Left lobe of liver (tissue), 2 donors: ENCODE data around the gene NFATC2. TPM values are rescaled to one million over a fixed set of nuclear protein-coding genes. Genes with fewer than 3 reads are reported as not detected.
"Not testable (repeated sequence)": the region's sequence is repeated elsewhere in the genome, so short reads cannot be mapped to it uniquely, and the experiment has no call there.

Experiments
- ATAC-seq: fragments of 200-7000 bp; cut with Tn5 transposase; one replicate; pipeline ENCODE4 v1.9.1; 2020; ENCODE audit warnings: mild to moderate bottlenecking, moderate library complexity
- DNase-seq: peaks from one replicate; pipeline ENCODE4 v3.0.0-alpha.2; 2020; ENCODE audit warnings: low spot score
- total RNA-seq: library from RNA; stranded (reverse); gene quantifications from one replicate; pipeline ENCODE4 v1.2.1, GENCODE V29; 2021
- donor health status: DM: no; HTN: no; CAD: no; lungs with moderate emphysema.
- donor health status: DM: no; HTN: yes; CAD: no.

NFATC2 gene
- total RNA-seq, 1 donor from 2014 or later, result 4.6 TPM

DNA sequence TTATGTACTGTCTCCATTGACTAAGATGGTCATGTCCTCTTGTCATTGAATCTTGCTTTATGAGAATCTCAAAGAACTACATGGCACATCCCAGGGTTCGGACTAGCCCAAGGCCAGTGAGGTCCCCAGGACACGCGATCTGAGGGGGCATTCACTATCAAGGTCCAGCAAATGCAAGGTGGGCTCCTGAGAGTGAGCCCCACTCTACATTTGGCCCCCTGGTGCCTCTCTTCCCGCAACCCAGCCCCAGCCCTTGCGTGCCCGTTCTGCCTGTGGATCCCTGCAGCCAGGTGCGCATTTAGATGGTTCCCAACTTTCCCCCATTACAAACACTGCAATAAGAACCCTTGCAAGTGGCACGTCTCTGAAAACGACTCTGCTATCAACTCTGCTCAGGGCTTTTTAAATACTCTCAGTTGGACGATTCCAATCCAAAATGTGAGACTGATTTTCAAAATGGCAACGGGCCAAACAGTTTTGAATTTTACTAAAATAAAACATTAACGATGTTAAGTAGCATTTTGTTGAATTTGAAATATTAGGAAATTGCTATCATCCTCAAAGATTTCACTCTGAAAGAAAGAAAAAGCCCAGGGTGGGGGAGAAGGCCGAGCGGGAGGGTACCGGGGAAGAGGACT, 59.6 kb downstream of the NFATC2 start:
- no peak for DNase-seq
- no peak for ATAC-seq

DNA sequence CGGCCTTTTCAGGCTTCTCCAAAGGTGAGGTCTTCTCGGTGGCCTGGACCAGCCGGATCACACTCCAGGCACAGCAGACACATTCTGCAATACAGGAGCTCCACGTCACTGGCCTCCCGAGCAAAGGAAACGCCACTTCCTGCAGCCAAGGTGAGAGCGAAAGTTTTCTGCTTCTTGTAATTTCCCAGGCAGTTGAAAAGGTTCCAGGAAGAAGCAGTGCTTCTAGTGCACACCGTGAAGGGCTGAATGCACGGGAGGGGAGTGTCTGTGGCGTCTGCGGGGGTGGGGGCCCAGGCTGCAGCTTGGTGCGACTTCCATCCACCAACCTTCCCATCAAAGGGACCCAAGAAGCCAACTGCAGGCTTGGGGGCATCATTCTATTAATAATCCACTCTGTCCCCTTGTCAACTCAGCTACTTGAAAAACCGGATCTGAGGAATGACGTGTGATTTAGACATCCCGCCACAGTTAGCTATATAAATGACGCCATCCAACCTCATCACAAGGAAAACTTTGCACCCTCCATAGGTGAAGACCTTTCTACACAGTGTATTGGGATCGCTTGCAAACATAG, 61.1 kb downstream of the NFATC2 start:
- ATAC-seq (no peak), DNase-seq (no peak)

DNA sequence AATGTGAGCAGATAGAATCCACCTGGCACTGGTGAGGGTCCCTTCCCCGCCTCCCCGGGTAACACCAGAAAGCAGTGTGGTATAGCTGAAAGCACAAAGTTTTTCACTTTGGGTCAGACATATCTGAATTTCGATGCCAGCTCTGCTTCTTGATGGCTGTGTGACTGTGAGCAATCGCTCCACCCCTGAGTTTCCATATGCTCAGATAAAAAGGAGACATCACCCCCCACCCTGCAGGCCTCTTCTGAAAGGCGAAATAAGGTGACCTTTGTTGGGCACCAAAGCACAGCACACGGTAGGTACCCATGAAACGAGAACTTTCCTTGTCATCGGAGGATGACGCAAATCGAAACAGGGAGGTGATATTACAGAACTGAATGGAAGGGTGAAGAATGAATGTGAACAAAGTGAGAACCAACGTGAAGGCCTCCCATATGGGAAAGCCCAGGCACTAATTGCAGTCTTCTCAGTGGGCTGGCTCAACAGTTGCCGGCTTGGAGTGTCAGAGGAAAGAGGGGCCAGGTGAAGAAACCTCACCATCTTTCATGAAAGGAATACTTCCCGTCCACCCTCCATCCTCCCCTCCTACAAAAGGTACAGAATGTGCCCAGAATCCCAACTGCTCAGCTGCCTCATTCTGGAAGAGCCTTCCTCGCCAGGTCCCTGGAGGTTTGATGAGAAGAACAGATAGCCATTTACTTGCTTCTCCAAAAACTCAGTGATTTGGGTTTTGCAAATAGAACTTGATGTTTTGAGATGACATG, 61.8 kb downstream of the NFATC2 start:
- no peak for ATAC-seq
- DNase-seq, result no peak

DNA sequence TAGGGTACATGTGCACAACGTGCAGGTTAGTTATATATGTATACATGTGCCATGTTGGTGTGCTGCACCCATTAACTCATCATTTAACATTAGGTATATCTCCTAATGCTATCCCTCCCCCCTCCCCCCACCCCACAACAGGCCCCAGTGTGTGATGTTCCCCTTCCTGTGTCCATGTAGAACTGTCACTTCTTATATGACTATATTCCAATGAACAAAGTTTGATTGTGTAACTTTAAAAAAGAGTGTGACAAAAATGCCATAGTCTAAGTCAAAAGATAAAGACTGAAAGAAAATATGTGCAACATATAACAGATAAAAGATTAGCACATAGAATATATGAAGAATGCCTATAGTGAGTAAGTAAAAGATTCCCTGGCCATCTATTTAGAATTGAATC, 66.4 kb downstream of the NFATC2 start:
- not testable (repeated sequence) for DNase-seq, ATAC-seq

DNA sequence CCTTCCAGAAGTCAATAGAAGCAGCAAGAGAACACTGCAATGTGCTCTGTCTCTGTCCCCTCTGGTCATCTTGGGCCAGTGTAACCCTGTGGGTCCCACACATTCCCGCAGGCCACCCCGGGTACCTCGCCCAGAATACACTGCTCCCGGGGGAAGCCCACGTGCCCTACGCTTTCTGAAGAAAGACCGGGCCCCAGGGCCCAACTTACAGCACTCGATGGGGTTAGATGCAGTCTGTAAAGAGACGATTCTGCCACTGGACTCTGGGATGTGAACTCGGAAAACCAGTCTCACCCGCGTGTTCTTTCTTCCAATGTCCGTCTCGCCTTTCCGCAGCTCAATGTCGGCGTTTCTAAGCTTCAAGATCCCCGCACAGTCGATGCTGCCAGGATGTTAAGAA, 68.7 kb downstream of the NFATC2 start:
- DNase-seq, result no peak
- ATAC-seq, result no peak

DNA sequence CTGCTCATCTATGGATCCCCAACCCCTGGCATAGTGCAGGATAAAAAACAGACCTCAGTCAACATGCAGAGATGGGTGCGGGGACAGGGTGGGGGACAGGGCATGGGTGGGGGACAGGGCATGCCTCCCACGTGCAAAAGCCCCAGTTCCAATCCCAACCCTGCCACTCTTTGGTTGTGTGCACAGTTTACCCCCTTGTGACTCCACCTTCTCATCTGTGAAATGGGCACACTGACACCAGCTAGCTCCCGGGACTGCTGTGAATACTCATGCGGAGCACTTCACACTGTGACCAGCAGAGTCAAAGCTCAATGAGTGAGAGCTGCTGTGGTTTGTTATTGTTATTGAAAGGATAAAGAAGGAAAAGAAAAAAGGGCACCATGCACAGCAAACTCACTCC, 69.3 kb downstream of the NFATC2 start:
- DNase-seq, result no peak

DNA sequence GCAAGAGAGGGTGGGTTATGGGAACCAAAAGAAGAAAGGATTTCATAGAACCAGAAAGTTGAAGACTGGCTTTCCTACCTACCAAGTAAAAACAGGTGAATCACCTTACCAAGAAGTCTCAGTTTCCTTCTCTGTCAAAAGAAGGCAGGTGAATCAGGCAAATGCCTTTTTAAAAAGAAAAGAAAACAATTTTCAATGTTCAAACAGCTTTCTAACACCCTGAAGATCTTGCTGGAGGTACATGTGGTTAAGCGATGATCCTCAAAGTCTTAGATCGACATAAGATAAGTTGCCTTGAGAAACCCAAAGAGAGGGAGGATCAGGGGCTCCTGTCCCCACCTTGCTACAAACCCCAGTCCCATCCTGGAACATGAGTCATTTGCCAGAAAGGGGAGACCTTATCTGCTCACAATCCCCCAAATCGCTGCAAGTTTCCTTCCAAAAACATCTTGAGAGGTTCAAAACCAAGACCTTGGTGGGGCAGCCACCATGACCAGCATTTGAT, 71.6 kb downstream of the NFATC2 start:
- ATAC-seq (no peak), DNase-seq (no peak)

More for the DNA sequence above, 69.3 kb downstream of the NFATC2 start:
- no peak for ATAC-seq

DNA sequence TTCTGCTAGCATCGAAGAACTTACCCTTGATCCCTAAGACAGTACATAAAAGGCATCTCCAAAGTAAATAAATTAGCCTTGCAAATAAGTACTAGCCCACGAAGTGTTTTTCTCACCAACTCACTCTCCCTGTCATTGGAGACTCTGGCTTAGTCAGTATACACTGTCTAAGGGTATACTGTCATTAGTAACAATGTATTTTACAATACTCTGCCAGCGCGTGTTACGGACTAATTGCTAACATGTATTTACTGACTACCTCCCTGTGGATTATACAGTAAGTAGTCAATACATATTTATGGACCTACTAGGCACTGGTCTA, 72.1 kb downstream of the NFATC2 start:
- DNase-seq (no peak), ATAC-seq (no peak)

DNA sequence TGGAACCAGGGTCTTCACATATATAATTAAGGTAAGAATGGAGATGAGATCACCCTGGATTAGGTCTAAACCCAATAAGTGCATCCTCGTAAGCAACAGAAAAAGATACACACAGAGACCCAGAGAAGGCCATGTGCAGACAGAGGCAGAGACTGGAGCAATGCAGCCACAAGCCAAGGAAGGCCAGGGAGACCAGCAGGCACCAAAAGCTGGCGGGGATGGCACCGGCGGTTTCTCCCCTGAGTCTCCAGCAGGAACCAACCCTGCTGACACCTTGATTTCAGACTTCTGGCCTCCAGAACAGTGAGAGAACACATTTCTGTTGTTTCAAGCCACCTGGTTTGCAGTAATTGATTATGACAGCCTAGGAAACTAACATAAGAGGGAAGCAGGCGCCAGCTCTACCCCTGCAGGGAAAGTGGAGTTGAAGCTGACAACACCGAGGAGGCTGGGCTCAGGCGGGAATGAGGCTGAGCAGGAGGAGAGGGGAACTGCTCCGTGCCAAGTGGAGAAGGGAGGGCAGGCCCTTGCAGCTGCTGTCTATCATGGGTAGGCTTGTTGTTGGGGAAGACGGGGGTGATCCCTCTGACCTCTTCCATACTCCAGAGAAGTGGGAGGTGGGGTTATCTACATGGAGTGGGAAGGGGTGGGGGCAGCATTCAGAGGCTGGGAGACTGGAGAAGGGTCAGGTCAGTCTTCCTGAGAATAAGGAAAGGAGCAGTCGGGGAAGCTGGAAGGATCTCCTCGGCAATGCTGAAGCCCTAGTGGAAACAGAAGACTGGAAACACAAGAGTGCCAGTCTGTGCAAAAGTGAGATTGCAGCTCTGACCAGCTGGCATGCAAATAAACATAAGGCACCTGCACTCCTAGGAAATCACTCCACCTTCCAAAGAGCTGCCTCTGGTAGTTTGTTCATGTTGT, 72.7 kb downstream of the NFATC2 start:
- no peak for ATAC-seq
- DNase-seq, result no peak

DNA sequence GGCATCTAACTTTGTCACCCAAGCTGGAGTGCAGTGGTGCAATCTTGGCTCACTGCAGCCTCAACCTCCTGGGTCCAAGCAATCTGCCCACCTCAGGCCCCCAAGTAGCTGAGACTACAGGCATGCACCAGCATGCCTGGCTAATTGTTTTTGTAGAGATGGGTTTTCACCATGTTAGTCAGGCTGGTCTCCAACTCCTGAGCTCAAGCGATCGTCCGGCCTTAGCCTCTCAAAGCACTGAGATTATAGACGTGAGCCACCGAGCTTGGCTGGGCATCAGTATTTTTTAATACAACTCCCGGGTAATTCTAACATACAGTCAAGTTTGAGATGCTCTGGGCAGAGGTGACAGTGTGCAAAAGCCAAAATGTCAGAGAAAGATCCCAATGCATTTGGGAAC, 73.5 kb downstream of the NFATC2 start:
- no peak for DNase-seq
- no peak for ATAC-seq

DNA sequence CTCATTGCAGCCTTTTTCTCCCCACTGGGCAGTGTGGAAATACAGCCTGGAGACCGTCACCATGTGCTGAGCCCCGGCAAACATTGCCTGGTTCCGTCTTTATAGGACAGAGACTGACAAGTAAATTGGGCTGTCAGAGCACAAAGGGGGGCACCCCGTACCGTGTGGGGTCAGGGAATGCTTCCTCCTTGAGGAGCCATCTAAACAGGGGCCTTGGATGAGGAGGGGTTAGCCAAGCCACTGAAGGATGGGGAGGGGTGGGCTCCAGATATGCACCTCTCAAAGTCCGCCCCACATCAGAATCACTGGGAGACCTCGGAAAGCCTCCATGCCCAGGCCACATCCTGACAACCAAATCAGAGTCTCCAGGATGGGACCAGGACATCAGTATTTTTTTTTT, 73.9 kb downstream of the NFATC2 start:
- DNase-seq (no peak), ATAC-seq (no peak)

DNA sequence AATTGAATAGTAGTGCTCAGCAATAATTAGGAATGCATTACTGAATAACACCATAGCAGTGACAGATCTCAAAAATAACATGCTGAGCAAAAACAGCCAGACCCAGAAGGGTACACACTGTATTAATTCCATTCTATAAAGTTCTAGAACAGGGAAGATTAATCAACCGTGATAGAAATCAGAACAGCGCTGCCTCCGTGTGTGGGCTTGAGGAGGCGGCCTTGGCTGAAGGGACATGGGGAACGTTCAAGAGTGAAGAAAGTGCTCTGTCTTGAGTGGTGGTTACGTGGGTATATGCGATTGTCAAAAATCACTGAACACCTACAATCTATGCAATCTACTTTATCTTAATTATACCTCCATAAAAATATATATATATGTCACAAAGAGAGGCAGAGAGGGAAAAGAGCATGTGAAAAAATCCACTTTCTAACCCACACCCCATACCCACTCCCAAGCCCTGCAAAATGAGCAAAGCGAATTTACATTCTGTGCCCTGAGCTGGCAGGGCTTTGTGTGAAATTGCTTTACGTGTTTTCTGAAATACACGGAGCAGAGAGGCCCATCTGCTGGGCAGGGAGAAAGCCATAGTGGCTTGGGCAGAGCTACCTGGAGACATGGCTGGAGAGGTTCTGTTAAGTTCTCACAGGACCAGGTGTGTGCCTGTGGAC, 74.4 kb downstream of the NFATC2 start:
- ATAC-seq (no peak), DNase-seq (no peak)

DNA sequence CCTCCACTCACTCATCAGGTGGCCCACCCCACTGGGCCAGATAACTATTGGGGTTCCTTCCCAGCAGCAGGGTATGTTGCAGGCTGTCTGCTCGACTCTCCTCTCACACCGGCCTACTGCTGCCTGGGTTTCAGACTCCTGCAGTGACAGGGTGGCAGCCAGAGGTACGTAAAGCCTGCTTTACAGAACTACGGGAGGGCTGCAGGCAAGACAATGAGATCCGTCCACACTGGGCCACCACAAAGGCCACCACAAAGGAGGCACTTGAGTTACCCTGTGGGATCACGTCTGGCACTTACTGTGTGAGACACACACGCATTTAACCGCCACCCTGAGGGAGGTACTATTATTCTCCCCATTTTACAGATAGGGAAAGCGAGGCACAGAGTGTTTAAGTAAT, 78.5 kb downstream of the NFATC2 start:
- no peak for ATAC-seq
- no peak for DNase-seq

DNA sequence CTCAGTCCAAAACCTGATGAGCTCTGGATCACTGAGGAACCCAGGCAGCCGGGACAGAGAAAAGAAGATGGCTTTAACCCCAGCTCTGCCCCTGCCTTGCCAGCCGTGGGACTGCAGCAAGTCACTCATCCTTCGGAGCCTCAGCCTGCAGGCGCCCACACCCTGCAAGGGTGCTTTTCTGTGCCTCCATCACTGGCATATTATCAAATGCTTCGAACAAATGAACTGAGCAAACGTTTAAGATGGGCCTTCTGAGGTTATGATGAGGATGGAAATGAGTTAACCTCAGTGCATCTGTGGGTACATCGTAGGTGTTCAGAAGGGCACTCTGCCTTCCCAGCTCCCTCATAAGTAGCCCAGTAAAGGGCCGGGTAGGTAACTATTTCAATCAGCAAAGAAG, 79.0 kb downstream of the NFATC2 start:
- DNase-seq (no peak), ATAC-seq (no peak)

DNA sequence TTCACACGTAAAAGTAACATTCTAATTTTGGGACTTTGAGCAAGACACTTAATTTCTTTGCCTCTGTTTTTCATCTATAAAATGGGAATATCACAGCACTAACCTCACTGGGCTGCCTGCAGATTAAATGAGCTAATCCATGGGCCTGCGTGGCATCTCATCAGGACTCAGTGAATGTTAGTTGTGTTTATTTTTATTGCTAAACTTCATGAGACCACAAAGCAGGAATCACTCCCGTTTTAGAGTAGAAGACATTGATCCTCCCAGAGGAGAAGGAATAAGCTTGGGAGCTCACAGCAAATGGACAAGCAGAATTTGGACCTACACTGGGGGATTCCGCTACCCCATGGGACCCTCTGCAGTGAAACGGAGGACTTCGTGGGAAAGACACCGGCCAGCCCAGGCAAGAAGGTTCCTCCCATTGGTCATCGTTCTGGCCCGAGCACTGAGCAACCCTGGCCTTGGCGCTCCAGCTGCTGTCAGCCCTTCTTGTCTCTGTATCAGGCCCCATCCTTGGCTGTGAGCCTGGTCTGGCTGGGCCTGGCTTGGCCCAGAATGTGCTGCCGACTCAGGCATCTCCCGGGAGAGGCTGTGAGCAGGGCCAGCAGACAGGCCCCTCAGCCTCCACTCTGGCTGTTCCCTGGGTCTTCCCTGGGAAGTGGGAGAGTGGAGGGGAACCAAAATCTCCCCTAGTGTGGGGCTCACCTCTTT, 79.8 kb downstream of the NFATC2 start:
- DNase-seq, result peak; percentile 66
- ATAC-seq, result peak; percentile 90

DNA sequence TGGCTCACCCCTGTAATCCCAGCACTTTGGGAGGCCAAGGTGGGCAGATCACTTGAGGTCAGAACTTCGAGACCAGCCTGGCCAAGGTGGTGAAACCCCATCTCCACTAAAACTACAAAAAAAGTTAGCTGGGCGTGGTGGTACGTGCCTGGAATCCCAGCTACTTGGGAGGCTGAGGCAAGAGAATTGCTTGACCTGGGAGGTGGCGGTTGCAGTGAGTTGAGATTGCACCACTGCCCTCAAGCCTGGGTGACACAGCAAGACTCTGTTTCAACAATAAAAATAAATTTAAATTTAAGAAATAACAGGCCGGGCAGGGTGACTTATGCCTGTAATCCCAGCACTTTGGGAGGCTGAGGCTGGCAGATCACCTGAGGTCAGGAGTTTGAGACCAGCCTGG, 80.7 kb downstream of the NFATC2 start:
- DNase-seq, ATAC-seq: not testable (repeated sequence)

DNA sequence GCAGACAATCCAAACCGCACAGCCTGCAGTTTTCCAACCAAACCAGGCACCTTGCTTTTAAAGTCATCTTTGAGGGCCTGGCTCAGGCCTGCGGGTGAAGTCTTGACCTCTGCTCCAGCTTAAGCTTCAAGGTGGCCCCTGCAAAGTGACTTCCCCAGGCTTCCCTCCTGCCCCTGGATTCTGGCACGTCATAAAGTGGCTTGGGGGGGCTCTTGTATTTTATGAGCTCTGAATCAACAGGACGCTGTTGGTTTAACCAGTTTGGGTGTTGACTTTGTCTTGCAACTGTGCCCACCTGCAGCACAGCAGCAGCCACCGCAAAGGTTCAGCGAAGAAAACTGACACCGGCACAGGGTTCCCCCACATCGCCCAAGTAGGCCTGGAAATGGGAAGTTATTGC, 81.2 kb downstream of the NFATC2 start:
- ATAC-seq (no peak), DNase-seq (no peak)

DNA sequence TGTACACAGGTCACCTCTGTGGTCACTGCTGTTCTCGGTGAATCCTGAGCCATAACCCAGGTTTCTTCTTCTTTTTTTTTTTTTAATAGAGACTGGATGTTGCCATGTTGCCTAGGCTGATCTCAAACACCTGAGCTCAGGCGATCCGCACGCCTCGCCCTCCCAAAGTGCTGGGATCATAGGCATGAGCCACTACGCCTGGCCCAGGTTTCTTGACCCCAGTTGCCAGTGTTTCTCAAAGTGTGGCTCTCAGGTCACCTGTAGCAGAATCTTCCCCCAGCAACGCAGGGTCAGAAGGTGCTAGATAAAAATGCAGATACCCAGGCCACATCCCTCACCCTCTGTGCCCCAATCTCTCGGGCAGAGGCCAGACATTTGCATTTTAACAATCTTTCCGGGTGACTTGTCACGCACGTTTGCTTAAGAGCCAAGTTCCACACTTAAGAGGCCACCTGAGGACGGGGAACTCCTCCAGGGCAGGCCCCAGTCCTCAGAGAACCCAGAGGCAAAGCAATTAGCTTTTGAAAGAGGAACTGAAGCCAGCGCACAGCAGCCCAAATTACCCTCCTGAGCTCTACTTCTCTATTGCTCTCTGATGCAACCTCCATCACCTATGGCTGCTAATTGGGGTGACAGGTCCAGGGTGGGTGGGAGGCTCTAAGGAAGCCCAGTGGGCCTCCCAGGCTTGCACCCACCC, 81.8 kb downstream of the NFATC2 start:
- no peak for DNase-seq
- no peak for ATAC-seq

DNA sequence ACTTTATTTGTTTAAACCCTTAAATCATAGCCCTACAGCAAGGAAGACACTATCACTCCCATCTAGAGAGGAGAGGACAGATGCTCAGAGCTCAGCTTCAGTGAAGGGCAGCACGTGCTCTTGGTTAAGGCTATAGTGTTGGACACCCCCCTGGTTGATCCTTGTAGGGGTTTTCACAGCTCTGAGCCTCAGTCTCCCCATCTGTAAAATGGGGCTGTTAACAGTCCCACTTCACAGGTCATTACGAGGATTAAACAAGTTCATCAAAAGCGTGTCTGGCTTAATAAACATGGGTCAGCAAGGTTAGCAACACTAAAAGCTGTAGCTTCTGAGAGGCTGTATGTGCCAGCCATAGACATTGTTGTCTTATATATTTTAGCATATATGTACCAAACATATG, 82.4 kb downstream of the NFATC2 start:
- ATAC-seq (no peak), DNase-seq (no peak)
